H1 (cell line): Measurements from ENCODE around the gene STK16. TPM values are rescaled to one million over a fixed set of nuclear protein-coding genes. Genes with fewer than 3 reads are reported as not detected.

Source experiments
- ZNF274 ChIP-seq: IDR thresholded peaks from 2 replicates; pipeline ENCODE4 v1.7.0; 2012; ENCODE audit warnings: low read length, borderline replicate concordance; ENCODE audit errors: extremely low read depth
- polyA plus RNA-seq, 7 experiments: library from polyadenylated mRNA; depleted of rRNA in 3 of 7; stranded (reverse) in 5 of 7; unstranded in 2 of 7; fragments of >200 nt in 5 of 7; fragments of 200-250 nt in 2 of 7; gene quantifications; 1 replicate in 5 of 7; 2 replicates in 1 of 7; 4 replicates in 1 of 7; pipeline versions ENCODE4 v1.2.1 to v1.2.3, GENCODE V29; 2011 to 2013; ENCODE audit warnings: missing spikeins in 2 of 7, mixed read lengths in 2 of 7
- total RNA-seq: library from RNA; stranded (reverse); fragmentation: NEBNext Ultra II Directional; extraction: Animal tissue kit (Norgen Biotek cat#: 25700); gene quantifications from 2 replicates; pipeline ENCODE4 v1.2.1, GENCODE V29; 2021

The STK16 gene
- total and polyA plus RNA-seq, 2 of the 8 experiments (the other 6 are each of a cell fraction or from before 2014, with no cell fraction given), result 21.3 to 51.4 TPM

GRCh38 chr2:219245148-219245898, at the start of gene STK16, which contains the start of gene GLB1L (continued):
- TF ChIP-seq ZNF274, result no peak
